Measurements from ENCODE around the gene SPCS3.

The SPCS3 gene

DNA sequence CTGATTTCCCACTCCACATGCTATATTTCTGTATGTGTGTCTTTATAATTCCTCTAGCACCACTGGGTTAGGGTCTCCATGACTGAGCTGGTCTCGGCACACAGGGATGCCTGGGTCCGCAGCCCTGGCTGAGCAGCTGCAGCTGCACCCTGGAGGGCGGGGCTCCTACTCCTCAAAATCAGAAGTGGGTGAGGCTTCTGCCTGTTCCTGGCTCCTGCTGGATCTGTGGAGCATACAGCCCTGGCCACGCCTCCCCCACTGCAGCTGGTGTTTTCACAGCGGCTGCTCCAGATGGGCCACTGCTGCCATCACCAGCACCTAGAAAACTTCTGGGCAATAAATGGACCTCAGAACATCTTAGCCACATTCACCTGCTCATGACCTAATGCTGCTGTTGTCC is 30.9 kb downstream of the SPCS3 start:
- no peak for DNase-seq

DNA sequence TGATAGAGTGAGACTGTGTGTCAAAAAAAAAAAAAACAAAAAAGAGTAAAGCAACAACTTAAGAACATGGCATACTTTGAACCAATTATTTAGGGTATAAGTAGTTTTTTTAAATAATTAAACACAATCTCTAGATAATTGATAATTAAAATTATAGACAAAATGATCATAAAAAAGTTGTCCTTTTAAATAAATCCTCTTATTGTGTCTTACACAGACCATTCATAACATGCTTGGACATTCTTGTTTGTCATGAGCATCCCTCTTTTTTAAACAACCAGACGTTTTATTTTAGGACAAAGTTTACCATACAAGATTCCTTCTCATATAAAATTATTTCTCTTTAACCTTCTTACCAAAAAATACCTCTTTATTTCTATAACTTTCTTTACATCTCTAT is 35.1 kb downstream of the SPCS3 start:
- DNase-seq = no peak

DNA sequence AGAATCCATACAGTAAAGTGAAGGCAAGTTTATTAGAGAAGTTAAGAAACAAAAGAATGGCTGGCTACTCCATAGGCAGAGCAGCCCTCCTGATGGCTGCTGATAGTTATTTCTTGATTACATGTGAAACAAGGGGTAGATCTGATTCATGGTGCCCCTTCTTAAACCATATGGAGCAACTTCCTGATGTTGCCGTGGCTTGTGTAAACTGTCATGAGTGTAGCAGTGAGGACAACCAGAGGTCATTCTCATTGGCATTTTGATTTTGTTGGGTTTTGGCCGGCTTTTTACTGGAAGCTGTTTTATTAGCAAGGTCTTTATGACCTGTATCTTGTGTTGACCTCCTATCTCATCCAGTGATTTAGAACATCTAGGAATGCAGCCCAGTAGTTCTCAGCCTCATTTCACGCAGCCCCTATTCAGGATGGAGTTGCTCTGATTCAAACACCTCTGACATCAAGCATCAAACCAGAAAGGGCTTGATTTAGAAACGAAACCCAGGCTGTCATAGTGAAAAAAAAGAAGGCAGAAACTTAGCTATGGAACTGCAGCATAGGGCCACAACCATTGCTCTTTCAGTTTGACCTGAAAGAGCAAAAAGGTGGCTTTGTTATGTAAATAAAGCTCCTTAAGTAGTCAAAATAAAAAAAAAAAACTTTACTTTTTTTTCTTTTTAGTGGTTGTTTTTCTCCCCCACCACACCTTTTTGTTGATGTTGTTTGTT is 37.8 kb downstream of the SPCS3 start:
- DNase-seq = no peak

DNA sequence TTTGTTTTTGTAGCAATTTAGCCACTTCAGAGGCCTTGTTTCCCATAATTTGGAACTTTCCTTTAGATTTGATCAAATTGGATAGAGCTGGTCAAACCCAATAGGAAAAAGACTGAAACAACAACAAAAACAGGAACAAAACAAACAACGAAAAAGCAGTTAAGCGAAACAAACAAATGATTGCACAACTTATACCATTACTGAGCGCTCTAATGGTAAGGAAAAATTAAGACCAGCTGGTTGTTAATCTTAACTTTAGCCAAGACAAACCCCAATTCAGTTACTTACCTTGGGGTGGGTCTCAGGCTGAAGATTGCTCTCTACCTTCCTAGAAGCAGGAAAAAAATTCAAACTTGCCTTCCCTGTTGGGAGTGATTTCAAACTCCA is 38.3 kb downstream of the SPCS3 start:
- no peak for DNase-seq

DNA sequence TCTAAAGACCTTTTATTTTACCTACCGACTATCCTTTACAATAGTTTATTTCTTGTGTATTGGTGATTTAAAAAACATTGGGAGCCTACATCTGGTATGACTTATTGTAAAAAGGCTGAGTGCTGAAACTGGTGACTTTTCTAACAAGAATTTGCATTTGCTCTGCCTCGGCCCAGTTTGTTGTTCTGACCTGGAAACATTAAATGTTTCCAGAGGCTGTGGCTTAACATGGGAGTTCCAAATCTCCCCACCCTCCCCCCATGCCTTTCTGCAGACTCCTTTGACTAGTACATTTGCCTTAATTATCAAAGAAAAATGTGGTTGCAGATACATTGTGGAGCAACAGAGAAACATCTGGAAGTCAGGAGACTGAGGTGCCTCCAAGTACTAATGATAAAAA is 39.8 kb downstream of the SPCS3 start:
- DNase-seq = no peak

DNA sequence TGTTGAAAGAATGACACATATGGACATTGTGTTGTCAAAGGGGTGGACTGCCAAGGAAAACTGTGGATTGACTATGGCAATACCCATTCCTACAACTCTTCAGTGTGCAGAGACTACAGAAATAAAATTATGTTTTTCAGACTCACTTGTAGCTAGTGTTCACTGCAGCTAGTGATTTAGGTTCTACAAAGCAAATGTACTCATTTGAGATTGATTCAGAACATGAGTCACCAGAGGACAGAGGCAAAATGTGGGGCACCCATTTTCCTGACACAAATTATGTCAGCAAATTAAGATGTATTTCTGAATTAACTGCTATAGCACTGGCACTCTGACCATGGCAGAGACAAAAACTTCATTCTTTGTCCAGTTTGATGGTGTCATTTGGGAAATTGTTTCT is 40.7 kb downstream of the SPCS3 start:
- DNase-seq = no peak

DNA sequence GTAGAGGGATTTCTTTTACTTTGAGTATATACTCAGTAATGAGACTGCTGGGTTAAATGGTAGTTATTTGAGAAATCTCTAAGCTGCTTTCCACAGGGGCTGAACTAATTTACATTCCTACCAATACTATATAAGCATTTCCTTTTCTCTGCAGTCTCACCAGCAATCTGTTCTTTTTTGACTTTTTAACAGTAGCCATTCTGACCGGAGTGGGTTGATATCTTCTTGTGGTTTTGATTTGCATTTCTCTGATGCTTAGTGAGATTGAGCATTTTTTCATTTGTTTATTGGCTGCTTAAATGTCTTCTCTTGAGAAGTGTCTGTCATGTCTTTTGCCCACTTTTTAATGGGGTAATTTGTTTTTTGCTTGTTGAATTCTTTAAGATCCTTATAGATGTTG is 43.3 kb downstream of the SPCS3 start:
- DNase-seq = no peak

DNA sequence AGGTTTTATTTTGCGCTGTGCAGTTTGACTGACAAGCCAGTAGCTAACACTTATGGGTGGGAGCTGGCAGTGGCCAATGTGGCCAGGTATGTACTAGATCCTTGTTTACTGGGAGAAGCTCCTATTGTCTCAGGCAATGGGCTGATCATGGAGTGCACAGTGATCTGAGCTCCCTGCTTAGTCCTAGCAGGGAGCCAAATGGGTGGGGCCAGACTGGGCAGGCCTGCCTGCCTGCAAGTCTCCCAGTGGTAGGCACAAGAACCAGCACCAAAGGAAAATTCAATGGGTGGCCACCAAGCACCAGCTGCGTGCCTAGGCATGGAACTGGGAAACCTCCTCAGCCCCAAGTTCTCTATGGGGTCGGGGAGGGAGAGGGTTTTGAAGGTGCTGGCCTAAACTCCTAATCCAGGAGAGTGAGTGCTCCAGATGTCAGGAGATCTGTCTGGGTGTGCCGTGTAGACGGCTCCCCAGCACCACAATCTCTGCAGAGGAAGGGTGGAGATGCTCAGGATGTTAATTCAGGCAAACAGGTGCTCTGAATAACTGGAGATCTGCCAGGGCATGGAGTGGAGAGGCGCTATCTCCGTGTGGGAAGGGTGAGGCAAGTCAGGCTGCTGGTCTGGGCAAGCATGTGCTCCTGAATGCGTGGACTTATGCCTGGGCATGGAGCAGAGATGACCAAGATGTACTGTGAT is 48.2 kb downstream of the SPCS3 start:
- DNase-seq = no peak

DNA sequence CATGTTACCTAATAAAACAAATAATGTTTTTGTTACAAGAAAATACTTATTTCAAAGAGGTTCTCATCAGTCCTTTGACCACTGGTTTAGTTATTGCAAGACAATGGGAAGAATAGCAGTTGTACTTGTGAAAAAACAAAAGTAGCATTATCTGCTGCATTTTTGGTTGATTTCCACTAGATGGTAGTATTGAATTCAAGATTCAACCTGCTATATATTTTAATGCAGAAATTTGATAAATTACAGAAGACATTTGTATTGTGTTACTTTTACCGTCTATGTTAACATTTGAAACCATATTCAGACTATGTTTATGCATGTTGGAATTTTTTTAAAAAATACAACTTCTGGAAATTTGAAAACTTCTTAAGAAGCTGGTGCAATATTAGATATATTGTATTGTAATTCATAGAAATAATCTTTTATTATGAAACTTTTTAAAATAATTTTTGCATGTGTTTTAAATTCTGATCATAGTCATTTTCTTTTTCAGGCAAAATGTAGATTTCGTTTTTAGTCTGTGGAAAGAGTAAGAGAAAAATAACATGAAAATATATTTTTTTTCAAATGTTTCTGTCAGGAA is 56.4 kb downstream of the SPCS3 start:
- DNase-seq = no peak

DNA sequence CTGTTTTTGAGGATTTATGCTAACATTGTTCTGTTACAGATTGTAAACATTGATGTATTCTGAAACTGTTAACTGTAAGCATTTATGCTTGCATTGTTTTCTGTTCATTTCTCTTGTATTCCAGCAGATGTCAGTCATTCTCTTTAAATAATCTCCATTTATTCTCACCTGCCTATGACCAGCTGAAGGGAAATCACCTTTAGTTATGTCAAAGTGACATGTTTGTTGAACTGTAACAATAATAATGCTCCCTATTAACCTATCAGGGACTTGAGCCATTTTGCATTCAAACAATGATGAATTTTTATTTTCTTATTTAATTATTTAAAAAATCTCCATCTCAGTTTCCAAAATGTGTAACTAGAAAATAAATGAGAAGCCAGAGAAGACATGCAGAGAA is 58.0 kb downstream of the SPCS3 start:
- no peak for DNase-seq

DNA sequence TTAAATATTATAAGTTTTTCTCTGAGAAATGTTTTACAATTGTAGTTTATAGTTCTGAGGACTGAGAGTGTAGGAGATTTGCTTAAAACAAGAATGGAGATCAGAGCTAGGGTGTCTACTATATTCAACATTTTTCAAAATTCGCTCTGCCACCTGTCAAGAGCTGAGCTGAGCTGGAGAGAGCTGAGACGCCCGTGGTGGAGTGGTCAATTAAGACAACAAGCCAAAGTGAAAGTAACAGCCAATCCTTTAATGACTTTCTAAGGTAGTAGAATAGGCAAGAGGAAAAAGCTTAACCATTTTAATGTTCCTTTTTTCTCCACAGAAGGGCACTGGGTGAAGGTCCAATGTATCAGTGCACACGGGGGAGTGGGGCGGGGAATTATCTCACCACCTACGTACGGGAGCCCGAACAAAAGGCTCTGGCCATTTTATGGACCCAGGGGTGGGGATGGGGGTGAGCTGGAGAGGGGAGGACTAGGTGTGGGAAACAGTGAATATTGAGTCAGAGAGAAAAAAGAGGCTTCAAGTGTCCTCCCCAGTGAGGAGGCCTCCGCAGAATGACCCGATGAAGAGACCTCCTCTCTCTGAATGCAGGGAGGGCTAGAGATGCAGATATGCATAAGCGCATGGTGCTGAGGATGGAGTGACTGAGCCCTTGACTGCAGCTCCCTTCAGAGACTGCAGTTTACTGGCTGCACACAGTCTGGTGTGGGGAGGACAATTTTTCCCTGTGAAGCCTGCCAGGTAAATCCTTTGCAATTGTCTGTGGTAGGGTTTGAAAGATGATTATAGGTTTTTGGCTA is 60.8 kb downstream of the SPCS3 start:
- no peak for DNase-seq

All from NCI-H510A (cell line).